GM19463 (cell line): ENCODE data around the gene FGF21.
"Not testable (repeated sequence)": the region's sequence is repeated elsewhere in the genome, so short reads cannot be mapped to it uniquely, and the experiment has no call there.

Experiments
- ATAC-seq: cut with Tn5 transposase; IDR thresholded peaks from one replicate; pipeline ENCODE4 v1.9.1; 2021; ENCODE audit warnings: mild to moderate bottlenecking, moderate library complexity; ENCODE audit not compliant: unreplicated experiment

FGF21 gene

DNA sequence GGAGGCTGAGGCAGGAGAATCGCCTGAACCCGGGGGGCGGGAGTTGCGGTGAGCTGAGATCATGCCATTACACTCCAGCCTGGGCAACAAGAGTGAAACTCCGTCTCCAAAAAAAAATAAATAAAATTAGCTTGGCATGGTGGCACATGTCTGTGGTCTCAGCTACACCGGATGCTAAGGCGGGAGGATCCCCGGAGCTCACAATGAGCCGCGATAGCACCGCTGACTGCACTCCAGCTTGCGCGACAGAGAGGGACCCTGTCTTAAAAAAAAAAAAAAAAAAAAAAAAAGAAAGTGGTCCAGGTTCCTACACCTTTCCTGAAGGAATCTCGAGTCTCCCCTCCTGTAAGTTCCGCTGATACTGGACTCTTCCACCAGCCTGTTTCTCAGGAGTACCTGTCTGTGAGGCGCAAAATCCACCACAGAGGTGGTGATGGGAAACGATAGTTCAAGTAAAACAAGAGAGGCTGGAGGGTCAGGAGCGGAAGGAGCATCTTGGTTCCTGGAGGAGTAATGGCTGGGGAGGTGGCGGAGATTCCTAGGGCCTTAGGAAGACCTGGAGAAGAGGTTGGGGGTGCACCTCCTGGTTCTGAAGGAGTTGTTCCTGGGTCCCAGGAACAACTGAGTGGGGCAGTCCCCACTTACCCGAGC, 3.4 kb upstream of the FGF21 start:
- ATAC-seq = no peak

DNA sequence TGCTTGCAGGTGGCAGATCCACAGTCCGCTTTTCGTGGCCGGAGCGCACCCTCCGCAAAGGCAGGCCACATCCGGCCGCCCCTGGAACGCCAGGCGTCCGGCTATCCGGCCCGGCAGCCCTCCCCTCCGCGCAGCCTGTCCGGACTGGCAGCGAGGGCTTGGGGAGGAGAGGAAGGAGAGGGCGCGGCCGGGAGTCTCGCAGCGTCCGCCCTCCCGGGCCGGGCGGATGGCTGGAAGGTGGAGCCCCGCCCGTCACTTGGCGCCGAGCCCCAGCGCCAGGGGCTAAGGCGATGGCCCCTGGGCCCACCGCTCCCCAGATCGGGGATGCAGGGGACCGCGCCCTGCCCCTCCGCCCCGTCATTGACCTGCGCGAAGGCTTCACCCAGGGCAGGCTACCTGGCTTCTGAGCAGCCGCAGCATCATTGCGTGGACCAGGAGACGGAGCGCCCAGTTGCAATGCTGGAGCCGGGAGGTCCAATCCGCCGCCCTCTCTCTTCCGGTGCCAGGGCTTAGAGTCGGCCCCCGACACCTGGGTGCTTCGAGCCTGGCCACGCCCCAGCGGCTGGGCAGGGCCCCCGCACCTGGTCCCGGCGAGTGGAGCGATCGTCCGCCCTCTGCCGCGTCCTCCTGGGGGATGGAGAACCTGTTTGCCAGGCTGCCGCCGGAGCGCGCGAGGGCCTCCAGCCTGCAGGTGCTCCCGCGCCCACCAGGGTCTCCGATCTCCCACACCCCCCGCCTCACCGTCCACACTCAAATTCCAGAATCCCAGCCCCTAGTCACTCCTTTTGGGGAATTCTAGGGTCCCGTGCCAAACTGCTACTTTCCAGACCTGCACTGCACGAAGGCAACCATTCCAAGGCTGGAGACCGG, 2.6 kb upstream of the FGF21 start, which contains the start of gene FUT1:
TSS of gene FUT1 (minus strand) at position 146 of the 870 bp plus-strand sequence. CDS start 1,360 bp downstream, outside the sequence.
- ATAC-seq = no peak

DNA sequence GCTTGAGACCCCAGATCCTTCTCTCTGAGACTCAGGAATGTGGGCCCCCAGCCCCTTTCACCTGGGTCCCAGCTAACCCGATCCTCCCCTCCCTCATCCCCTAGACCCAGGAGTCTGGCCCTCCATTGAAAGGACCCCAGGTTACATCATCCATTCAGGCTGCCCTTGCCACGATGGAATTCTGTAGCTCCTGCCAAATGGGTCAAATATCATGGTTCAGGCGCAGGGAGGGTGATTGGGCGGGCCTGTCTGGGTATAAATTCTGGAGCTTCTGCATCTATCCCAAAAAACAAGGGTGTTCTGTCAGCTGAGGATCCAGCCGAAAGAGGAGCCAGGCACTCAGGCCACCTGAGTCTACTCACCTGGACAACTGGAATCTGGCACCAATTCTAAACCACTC, 463 bp downstream of the FGF21 start:
- ATAC-seq = no peak

DNA sequence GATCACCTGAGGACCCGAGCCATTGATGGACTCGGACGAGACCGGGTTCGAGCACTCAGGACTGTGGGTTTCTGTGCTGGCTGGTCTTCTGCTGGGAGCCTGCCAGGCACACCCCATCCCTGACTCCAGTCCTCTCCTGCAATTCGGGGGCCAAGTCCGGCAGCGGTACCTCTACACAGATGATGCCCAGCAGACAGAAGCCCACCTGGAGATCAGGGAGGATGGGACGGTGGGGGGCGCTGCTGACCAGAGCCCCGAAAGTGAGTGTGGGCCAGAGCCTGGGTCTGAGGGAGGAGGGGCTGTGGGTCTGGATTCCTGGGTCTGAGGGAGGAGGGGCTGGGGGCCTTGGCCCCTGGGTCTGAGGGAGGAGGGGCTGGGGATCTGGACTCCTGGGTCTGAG, 888 bp downstream of the FGF21 start:
- ATAC-seq = no peak

DNA sequence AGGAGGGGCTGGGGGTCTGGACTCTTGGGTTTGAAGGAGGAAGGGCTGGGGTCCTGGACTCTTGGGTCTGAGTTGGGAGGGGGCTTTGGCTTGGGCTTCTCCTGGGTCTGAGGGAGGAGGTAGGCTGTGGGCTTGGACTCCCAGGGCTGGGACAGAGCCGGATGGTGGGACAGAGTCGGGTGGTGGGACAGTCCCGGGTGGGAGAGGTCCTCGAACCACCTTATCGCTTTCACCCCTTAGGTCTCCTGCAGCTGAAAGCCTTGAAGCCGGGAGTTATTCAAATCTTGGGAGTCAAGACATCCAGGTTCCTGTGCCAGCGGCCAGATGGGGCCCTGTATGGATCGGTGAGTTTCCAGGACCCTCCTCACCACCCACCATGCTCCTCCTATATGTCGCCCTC, 1.4 kb downstream of the FGF21 start:
- no peak for ATAC-seq

DNA sequence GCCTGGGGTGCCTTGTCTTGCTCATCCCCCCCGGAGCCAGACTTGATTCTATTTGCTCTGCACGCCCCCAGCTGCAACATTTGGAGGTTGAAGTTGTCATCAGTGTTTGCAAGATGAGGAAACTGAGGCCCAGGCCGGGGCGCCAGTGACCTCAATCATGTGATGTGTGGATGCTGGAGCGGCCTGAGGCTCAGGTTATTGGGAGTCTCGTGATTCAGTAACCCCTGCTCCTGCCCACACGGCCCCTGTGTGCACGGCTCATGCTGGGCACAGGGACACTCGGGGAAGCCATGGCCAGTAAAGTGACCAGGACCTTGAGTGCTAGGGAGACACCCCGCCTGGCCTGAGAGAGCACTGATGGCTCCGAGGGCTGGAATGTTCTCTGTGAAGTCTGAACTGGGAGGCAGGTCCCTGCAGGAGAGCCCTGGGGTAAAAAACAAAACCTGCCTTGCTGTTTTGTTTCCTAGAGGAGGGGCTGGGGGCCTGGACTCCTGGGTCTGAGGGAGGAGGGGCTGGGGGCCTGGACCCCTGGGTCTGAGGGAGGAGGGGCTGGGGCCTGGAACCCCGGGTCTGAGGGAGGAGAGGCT, 1.9 kb downstream of the FGF21 start:
- ATAC-seq = no peak

DNA sequence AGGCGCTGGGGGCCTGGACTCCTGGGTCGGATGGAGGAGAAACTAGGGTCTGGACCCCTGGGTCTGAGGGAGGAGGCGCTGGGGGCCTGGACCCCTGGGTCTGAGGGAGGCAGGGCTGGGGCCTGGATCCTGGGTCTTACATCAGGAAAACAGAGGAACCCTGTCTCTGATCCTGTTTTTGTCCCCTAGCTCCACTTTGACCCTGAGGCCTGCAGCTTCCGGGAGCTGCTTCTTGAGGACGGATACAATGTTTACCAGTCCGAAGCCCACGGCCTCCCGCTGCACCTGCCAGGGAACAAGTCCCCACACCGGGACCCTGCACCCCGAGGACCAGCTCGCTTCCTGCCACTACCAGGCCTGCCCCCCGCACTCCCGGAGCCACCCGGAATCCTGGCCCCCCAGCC, 2.4 kb downstream of the FGF21 start:
- ATAC-seq = no peak

DNA sequence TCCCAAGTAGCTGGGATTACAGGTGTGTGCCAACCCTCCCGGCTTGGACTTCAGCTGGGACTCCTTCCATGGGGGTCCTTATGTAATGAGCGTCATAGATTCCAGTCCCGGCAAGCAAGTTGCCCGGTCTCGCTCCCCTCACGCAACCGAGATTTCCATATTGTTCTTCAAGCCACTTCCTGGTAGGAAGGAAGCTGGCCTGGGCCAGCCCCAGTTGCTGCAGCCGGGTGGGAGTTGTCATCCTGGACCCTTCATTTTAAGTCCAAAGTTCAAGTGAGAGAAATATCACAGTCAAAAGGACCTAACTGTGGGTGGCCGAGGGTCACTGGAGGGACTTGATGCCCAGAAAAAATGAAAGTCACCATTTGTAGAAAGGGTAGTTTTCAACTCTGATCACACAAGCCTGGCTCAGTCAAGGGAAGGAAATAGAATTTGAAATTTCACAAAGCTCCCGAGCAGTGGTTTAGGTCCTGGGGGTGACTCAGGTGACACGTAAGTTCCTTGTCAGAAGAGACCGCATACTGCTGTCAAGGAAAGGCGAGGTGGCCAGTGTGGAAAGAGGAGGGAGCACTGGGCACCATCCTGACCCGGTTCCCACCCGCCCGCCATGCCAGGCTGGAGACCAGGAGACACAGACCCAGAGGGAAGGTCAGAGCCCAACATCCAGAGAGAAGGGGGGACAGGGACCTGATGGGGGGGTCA, 5.3 kb downstream of the FGF21 start:
- ATAC-seq = no peak

DNA sequence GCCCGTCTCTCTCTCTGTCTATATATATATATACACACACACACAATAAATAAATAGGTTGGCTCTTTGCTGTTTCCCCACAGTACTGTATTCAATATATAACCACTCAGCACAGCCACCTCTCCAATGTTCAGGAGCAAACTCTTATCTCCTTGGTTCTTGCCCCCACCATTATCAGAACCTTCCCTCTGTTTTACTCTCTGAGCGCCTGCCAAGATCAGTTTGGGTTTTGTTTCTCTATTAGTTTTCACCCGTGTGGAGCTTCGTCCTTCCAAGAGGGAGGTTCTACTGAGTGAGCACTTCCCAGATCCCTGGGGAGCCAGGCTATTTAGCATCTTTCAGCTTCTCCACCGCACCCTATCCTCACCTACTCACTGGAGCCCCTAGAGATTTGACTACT, 10.5 kb downstream of the FGF21 start:
- ATAC-seq = not testable (repeated sequence)

DNA sequence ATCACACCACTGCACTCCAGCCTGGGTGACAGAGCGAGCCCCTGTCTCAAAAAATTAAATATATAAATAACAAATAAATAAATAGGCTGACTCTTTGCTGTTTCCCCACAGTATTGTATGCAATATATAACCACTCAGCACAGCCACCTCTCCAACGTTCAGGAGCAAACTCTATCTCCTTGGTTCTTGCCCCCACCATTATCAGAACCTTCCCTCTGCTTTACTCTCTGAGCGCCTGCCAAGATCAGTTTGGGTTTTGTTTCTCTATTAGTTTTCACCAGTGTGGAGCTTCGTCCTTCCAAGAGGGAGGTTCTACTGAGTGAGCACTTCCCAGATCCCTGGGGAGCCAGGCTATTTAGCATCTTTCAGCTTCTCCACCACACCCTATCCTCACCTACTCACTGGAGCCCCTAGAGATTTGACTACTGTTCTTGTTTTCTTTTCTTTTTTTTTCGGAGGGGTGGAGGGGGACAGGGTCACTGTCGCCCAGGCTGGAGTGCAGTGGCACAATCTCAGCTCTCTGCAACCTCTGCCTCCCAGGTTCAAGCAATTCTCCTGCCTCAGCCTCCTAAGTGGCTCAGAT, 12.9 kb downstream of the FGF21 start:
- not testable (repeated sequence) for ATAC-seq

DNA sequence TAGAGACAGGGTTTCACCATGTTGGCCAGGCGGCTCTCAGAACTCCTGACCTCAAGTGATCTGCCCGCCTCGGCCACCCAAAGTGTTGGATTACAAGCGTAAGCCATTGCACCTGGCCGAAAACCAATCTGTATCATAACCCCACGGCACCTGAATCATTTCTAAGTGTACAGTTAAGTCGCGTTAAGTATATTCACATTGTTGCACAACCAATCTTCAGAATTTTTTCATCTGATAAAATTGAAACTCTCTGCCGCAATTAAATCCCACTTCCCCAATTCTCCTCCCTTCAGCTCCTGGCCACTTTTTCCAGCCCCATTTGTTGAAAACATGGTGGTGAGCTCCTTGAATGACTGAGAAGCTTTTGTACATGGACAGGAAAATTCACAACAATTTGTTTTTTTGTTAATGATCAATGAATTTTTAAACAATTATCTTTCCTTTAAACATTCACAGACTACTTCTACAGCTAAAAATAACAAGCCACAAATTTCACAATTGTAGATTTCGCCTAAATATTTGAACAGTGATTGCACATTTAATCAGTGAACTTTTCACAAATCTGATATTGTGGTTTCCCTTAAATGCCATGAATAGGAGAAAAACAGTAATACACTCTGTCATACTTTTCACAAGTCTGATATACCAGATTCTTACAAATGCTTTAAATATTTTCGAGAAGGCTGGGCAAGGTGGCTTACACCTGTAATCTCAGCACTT, 13.8 kb downstream of the FGF21 start:
- no peak for ATAC-seq

DNA sequence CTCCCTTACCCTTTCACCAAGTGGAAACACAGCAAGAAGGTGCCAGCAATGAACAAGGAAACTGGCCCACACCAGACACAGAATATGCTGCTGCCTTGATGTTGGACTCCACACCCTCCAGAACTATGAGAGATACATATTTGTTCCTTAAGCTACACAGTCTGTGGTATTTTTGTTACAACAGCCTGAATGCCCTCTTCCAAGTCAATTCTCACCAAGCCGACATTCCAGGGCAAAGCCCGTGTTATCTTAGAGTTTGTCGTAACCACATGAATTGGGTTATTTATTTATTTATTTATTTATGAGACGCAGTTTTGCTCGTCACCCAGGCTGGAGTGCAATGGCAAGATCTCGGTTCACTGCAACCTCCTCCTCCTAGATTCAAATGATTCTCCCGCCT, 14.9 kb downstream of the FGF21 start:
- no peak for ATAC-seq

DNA sequence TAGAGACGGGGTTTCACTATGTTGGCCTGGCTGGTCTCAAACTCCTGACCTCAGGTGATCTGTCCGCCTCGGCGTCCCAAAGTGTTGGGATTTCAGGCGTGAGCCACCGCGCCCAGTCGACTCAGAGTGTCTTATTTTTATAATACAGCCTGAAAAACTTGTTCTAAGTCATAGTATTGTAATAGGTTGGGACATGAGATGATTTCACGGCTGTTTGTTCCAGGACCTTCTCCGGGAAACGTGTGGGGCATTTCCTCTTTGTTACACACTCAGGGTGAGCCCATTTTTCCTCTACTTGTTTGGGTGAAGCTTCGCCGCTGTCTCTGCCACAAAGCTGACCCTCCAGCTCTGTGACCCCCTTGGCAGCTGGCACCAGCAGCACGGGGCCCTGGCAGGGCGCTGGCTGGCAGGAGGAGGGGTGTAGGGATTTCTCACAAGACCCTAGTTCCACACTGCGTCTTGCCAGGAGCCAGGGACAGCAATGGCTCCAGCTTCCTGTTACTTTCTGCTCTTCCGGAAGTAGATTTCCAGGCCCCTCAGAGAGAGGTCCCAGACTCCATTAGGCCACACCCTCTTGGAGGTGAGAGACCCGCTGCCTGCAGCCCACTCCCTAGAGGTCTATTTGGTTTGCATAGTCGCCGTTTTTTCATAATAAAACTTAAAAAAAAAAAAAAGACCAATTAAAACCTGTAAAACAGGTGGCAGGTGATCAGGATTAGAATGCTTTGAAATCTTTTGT, 15.6 kb downstream of the FGF21 start:
- no peak for ATAC-seq

DNA sequence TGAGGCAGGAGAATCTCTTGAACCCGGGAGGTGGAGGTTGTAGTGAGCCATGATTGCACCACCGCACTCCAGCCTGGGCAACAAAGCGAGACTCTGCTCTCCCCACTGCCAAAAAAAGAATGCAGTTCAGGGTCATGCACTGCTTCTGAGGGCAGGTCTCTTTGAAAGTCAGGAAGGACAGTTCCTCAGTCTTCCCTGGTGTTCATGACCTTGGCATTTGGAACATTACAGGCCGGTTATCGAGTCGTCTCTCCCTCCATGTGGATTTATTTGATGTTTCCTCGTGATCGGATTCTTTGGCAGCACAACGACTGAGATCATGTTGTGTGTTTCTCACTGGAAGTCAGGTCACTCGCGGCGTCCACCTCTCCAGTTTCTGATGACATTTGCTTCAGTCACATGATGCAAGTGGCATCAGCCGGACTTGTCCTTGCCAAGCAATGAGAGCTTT, 17.2 kb downstream of the FGF21 start:
- no peak for ATAC-seq

DNA sequence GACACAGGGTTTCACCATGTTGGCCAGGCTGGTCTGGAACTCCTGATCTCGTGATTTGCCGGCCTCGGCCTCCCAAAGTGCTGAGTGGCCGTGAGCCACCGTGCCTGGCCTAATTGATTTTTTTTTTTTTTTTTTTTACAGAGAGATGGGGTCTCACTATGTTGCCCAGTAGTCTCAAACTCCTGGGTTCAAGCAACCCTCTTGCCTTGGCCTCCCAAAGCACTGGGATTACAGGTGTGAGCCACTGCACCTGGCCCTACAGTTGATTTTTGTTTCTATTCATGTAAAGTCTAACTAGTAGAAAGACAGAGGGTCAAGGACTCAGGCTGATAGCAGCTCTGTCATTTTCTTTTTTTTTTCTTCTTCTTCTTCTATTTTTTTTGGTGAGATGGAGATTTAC, 21.8 kb downstream of the FGF21 start:
- ATAC-seq = no peak

DNA sequence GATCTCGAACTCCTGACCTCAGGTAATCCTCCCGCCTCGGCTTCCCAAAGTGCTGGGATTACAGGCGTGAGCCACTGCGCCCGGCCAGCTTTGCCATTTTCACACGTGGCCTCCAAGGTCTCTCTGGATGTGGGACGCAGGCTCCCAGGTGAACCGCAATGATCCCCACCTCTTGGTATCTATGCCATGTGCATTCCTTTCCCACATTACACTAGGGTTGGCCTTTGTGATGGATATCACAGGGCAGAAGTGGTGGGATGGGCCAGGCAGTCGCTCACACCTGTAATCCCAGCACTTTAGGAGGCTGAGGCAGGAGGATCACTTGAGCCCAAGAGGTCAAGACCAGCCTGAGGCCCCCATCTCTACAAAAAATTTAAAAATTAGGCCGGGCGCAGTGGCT, 22.4 kb downstream of the FGF21 start:
- no peak for ATAC-seq

DNA sequence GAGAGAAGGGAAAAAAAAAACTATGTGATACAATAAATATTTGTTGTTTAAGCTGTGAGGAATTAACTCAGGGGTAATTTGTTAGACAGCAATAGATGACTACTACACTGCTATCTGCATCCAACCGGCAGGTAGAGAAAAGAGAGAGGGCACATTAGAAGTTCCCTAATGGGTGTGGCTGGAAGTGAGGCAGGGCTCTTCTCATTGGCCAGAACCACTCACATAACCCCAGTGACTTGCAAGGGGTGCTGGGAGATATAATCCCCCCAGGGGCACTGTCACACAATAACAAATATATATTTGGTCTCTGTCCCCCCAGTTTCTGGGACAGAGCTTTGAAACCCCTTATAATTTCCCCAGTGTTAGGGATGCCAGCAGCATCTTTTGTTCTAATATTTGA, 24.3 kb downstream of the FGF21 start:
- ATAC-seq = no peak

DNA sequence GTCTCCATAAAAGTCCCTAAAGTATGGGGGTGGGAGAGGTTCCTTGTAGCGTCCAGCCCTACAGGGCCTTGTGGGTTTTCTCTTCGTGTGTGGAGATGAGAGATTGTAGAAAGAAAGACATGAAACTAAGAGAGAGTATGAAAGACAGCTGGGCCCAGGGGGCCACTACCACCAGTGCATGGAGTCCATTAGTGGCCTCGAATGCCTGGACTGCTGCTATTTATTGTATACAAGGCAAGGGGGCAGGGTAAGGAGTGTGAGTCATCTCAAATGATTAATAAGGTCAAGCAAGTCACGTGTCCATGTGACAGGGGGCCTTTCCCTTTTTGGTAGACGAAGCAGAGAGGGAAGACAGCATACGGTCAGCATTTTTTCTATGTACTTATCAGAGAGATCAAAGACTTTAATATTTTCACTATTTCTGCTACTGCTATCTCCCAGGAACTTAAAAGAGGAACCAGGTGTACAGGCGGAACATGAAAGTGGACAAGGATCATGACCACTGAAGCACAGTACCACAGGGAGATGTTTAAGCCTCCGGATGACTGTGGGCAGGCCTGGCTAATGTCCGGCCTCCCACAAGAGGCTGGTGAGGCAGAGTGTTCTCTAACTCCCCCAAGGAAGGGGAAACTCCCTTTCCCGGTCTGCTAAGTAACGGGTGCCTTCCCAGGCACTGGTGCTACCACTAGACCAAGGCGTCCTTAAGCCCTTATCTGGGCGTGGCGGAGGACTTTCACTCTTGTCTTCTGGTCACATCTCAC, 25.5 kb downstream of the FGF21 start:
- no peak for ATAC-seq

DNA sequence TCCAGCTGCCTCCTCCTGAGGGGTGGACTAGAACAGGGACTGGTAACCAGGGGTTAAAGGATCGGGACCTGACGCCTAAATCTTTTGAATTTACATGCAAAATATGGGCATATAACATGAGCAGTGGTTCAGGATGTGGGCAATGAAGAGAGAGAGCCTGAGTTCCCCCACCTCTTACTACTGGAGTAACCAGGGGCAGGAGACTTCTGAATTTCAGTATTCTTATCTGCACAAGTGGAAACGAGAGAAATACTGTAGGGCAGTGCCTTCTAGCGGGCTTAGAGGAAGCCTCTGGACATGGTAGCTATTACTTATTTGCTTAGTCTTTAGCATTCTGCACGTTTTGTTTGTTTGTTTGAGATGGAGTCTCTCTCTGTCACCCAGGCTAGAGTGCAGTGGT, 29.2 kb downstream of the FGF21 start:
- no peak for ATAC-seq
